SK-N-SH (cell line): ENCODE measurements around the gene CRCP. TPM values are rescaled to one million over a fixed set of nuclear protein-coding genes. Genes with fewer than 3 reads are reported as not detected.

Experiments
- CTCF ChIA-PET: fragments of 300-600, 350-600 bp; formaldehyde crosslinking; extraction: SDS; loops from one replicate; lab custom pipeline; 2021; lab: Yijun Ruan, JAX
- POLR2A ChIA-PET: fragments of 350-600 bp; sonication (Branson Sonifier 250); formaldehyde crosslinking; extraction: SDS; loops from one replicate; lab custom pipeline; 2020; ENCODE audit warnings: antibody characterized with exemption, inconsistent platforms; lab: Yijun Ruan, JAX
- DNase-seq: peaks from one replicate; pipeline ENCODE4 v3.0.0; 2012
- H2AFZ ChIP-seq: fragments of 200-600 bp; sonication (generic); 2 replicates; pipeline ENCODE4 v1.8.1; 2016; ENCODE audit warnings: antibody characterized with exemption, mild to moderate bottlenecking, low read depth
- H3F3A ChIP-seq: fragments of 200-600 bp; sonication (generic); replicated peaks from 2 replicates; pipeline ENCODE3; 2016; ENCODE audit warnings: antibody characterized with exemption, mild to moderate bottlenecking; ENCODE audit not compliant: insufficient read depth
- H3K27ac ChIP-seq, 2 experiments: fragments of 200-500 bp in 1 of 2; fragments of 200-600 bp in 1 of 2; sonication (Bioruptor generic) in 1 of 2; sonication (generic), shearing (Covaris generic) in 1 of 2; 2 replicates each; pipeline versions ENCODE4 v1.5.1 to v1.6.1; 2014 to 2016; ENCODE audit warnings: low read depth in 2 of 2, inconsistent platforms in 1 of 2, low read length in 1 of 2, mild to moderate bottlenecking in 1 of 2, mixed read lengths in 1 of 2
- H3K27me3 ChIP-seq: fragments of 200-600 bp; sonication (generic), shearing (Covaris generic); 2 replicates; pipeline ENCODE4 v1.6.1; 2016; ENCODE audit warnings: mixed run types; ENCODE audit not compliant: insufficient read depth
- H3K36me3 ChIP-seq, 2 experiments: fragments of 200-500 bp in 1 of 2; fragments of 200-600 bp in 1 of 2; sonication (Bioruptor generic) in 1 of 2; sonication (generic) in 1 of 2; replicated peaks in 1 of 2; 2 replicates each; pipeline versions ENCODE3 to v1.5.1; 2014 to 2016; ENCODE audit warnings: low read length in 1 of 2, mild to moderate bottlenecking in 1 of 2; ENCODE audit not compliant: insufficient read depth in 2 of 2, control insufficient read depth in 1 of 2
- H3K4me1 ChIP-seq, 2 experiments: fragments of 200-500 bp in 1 of 2; fragments of 200-600 bp in 1 of 2; sonication (Bioruptor generic) in 1 of 2; sonication (generic), shearing (Covaris generic) in 1 of 2; 2 replicates each; pipeline versions ENCODE4 v1.5.1 to v1.6.1; 2014 to 2016; ENCODE audit warnings: low read depth in 1 of 2, low read length in 1 of 2, mixed run types in 1 of 2; ENCODE audit not compliant: insufficient read depth in 2 of 2, control insufficient read depth in 1 of 2
- H3K4me2 ChIP-seq: fragments of 200-600 bp; sonication (generic), shearing (Covaris generic); 2 replicates; pipeline ENCODE4 v1.6.1; 2017; ENCODE audit warnings: mixed run types
- H3K4me3 ChIP-seq, 2 experiments: fragments of 200-500 bp in 1 of 2; fragments of 200-600 bp in 1 of 2; sonication (Bioruptor generic) in 1 of 2; sonication (generic), shearing (Covaris generic) in 1 of 2; 2 replicates each; pipeline versions ENCODE4 v1.5.1 to v1.8.1; 2014 to 2016; ENCODE audit warnings: low read depth in 2 of 2, inconsistent platforms in 1 of 2, low read length in 1 of 2, mild to moderate bottlenecking in 1 of 2, mixed read lengths in 1 of 2, moderate library complexity in 1 of 2
- H3K79me2 ChIP-seq: fragments of 200-600 bp; sonication (generic); 2 replicates; pipeline ENCODE4 v1.8.1; 2017; ENCODE audit warnings: mild to moderate bottlenecking; ENCODE audit not compliant: insufficient read depth
- H3K9ac ChIP-seq: fragments of 200-600 bp; sonication (generic); 2 replicates; pipeline ENCODE4 v1.6.1; 2017; ENCODE audit warnings: mixed run types
- H3K9me2 ChIP-seq: fragments of 200-600 bp; sonication (generic); 2 replicates; pipeline ENCODE4 v1.6.1; 2017; ENCODE audit warnings: mixed run types
- H3K9me3 ChIP-seq: fragments of 200-600 bp; sonication (generic); 2 replicates; pipeline ENCODE4 v1.6.1; 2017; ENCODE audit warnings: mixed run types, mild to moderate bottlenecking, moderate library complexity
- H4K20me1 ChIP-seq: fragments of 200-600 bp; sonication (generic); 2 replicates; pipeline ENCODE4 v1.6.1; 2017; ENCODE audit warnings: mild to moderate bottlenecking, mixed run types; ENCODE audit not compliant: insufficient read depth
- CTCF ChIP-seq: fragments of 200-600 bp; sonication (generic); IDR thresholded peaks from 2 replicates; pipeline ENCODE4 v1.6.1; 2017; ENCODE audit warnings: antibody characterized with exemption, mild to moderate bottlenecking, moderate library complexity
- FOXM1 ChIP-seq: IDR thresholded peaks from 2 replicates; pipeline ENCODE4 v1.4.0; 2012; ENCODE audit warnings: low read depth, mild to moderate bottlenecking
- MAX ChIP-seq: IDR thresholded peaks from 2 replicates; pipeline ENCODE4 v1.4.0; 2012; ENCODE audit warnings: low read depth
- MEF2A ChIP-seq: IDR thresholded peaks from 2 replicates; pipeline ENCODE4 v1.4.0; 2012; ENCODE audit warnings: low read depth, borderline replicate concordance
- MXI1 ChIP-seq: IDR thresholded peaks from 2 replicates; pipeline ENCODE4 v1.6.1; 2012; ENCODE audit warnings: mild to moderate bottlenecking, low read depth, low read length, improper control_type of control experiment
- NRF1 ChIP-seq: IDR thresholded peaks from 2 replicates; pipeline ENCODE4 v1.6.1; 2012; ENCODE audit warnings: low read depth, mild to moderate bottlenecking, low read length
- RAD21 ChIP-seq: IDR thresholded peaks from 2 replicates; pipeline ENCODE4 v1.6.1; 2012; ENCODE audit warnings: mild to moderate bottlenecking, low read length
- TCF12 ChIP-seq: IDR thresholded peaks from 2 replicates; pipeline ENCODE4 v1.4.0; 2012
- USF1 ChIP-seq: IDR thresholded peaks from 2 replicates; pipeline ENCODE4 v1.4.0; 2012; ENCODE audit warnings: low read depth, borderline replicate concordance
- ZBTB33 ChIP-seq: IDR thresholded peaks from 2 replicates; pipeline ENCODE4 v1.4.0; 2012; ENCODE audit warnings: low read depth, borderline replicate concordance
- WGBS: methylation state at CpG from one replicate; pipeline ENCODE4 v1.1.6; 2017; ENCODE audit warnings: low lambda C conversion rate; 5-methylcytosine and 5-hydroxymethylcytosine counted together
- polyA plus RNA-seq, 3 experiments: library from polyadenylated mRNA; depleted of rRNA; stranded (reverse); fragments of >200 nt; gene quantifications; 2 replicates each; pipeline ENCODE4 v1.2.3, GENCODE V29; 2012

Gene CRCP
- polyA plus RNA-seq, 1 of the 3 experiments (the other 2 are of a cell fraction), result 34.0 TPM

- 96% methylated on average over 2 of the region's 2 CpGs for WGBS
- Histone ChIP-seq H3K36me3 (no peaks in the 10 kb centered on the region), H3K9ac (no peak overlapping the region), H3K4me3 (no peak overlapping the region), H3F3A (no peaks in the 10 kb centered on the region), H4K20me1 (no peaks in the 10 kb centered on the region), H3K79me2 (no peaks in the 10 kb centered on the region), H3K27me3 (no peaks in the 10 kb centered on the region), H3K27ac (no peak overlapping the region), H3K9me3 (no peaks in the 10 kb centered on the region), H2AFZ (no peak overlapping the region), H3K4me1 (no peaks in the 10 kb centered on the region), H3K9me2 (no peaks in the 10 kb centered on the region), H3K4me2 (no peak overlapping the region)
- ChIA-PET POLR2A (no interaction called here), CTCF (no interaction called here)
- no peak for DNase-seq
- no peak for TF ChIP-seq CTCF
- TF ChIP-seq MXI1, result no peak
These were observed 67.2 kb downstream of the CRCP start for GRCh38 chr7:66181845-66182244.

DNA sequence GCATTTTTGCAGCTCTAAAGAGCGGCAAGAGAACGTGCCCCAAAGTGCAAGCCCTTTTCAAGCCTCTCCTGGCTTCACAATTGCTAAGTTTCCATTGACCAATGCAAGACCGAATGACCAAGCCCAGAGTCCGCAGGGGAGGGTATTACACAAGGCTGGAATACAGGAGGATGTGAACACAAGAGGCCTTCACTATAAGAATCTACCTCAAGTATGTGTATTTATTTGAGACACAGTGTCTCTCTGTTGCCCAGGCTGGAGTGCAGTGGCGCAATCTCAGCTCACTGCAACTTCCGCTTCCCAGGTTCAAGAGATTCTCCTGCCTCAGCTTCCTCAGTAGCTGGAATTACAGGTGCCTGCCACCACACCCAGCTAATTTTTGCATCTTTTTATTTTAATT is 68.3 kb downstream of the CRCP start:
- ChIA-PET CTCF (no interaction called here), POLR2A (no interaction called here)
- no peaks in the 10 kb centered on the region for H4K20me1 ChIP-seq
- no peaks in the 10 kb centered on the region for H3K9me2 ChIP-seq
- no peaks in the 10 kb centered on the region for H3K79me2 ChIP-seq
- no peaks in the 10 kb centered on the region for H3K27me3 ChIP-seq
- no peak overlapping the region for H2AFZ ChIP-seq
- no peaks in the 10 kb centered on the region; a peak in 1 of 4 replicates for H3K4me1 ChIP-seq
- H3K27ac ChIP-seq, result no peak overlapping the region
- DNase-seq, result no peak
- H3K9me3 ChIP-seq, result no peaks in the 10 kb centered on the region
- no peak overlapping the region for H3K9ac ChIP-seq
- H3K36me3 ChIP-seq, result no peaks in the 10 kb centered on the region
- TF ChIP-seq RAD21 (no peak), NRF1 (no peak), MAX (no peak), USF1 (no peak), ZBTB33 (no peak), FOXM1 (no peak), TCF12 (no peak), MEF2A (no peak), MXI1 (no peak), CTCF (no peak)
- TF ChIP-seq, all 33 proteins: peak for 0
- WGBS, result 95% methylated on average over 6 of the region's 6 CpGs
- no peak overlapping the region for H3K4me2 ChIP-seq
- H3F3A ChIP-seq, result no peaks in the 10 kb centered on the region
- H3K4me3 ChIP-seq, result no peak overlapping the region
